ENCODE results near the gene ENTPD5.

DNA sequence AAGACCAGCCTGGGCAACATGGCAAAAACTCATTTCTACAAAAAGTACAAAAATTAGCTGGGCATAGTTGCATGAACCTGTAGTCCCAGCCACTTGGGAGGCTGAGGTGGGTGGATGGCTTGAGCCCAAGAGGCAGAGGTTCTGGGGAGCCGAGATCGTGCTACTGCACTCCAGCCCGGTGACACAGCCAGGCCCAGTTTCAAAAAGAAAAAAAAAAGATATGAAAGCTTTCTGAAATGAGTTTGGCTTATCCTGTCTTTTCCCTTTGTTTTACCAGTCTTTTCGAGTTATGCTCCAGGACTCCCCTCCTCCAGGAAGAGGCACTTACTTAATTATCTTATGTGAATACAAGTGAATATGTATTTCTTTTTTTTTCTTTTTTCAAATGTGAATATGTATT, 3.3 kb upstream of the ENTPD5 start:
- TF ChIP-seq EZH2 (IDR thresholded peaks at IDR 0.05; ENCODE audit: borderline replicate concordance): no peak
- TF ChIP-seq CTCF (IDR thresholded peaks at IDR 0.05; ENCODE audit: poor library complexity): no peak
- no peak for TF ChIP-seq EZH2phosphoT487 (IDR thresholded peaks at IDR 0.05; ENCODE audit: low read depth, severe bottlenecking, unreplicated experiment)
